HG03575 (cell line): Measurements from ENCODE around the gene ERMP1.
"Not testable (repeated sequence)": the region's sequence is repeated elsewhere in the genome, so short reads cannot be mapped to it uniquely, and the experiment has no call there.

Experiments
- ATAC-seq: cut with Tn5 transposase; IDR thresholded peaks from one replicate; pipeline ENCODE4 v1.9.1; 2021; ENCODE audit not compliant: unreplicated experiment, insufficient number of reproducible peaks, low FRiP score; ENCODE audit errors: extremely low read depth

ERMP1 gene

GRCh38 chr9:5789489-5789888 is 43.4 kb downstream of the ERMP1 start:
- ATAC-seq, result no peak

- ATAC-seq, result no peak
These were observed 45.1 kb downstream of the ERMP1 start for GRCh38 chr9:5787759-5788302.

- no peak for ATAC-seq
These were observed 45.7 kb downstream of the ERMP1 start for GRCh38 chr9:5787220-5787619.

- ATAC-seq, result no peak
These were observed 46.4 kb downstream of the ERMP1 start for GRCh38 chr9:5786370-5787127.

GRCh38 chr9:5784526-5785315 is 48.2 kb downstream of the ERMP1 start:
- no peak for ATAC-seq

- ATAC-seq, result no peak
These were observed 48.9 kb downstream of the ERMP1 start for GRCh38 chr9:5783982-5784381.

- ATAC-seq, result not testable (repeated sequence)
These were observed 49.5 kb downstream of the ERMP1 start for GRCh38 chr9:5783420-5783819.

GRCh38 chr9:5779705-5780218 is 53.2 kb downstream of the ERMP1 start:
- ATAC-seq, result not testable (repeated sequence)

GRCh38 chr9:5778805-5779204 is 54.1 kb downstream of the ERMP1 start:
- no peak for ATAC-seq

- no peak for ATAC-seq
These were observed 59.5 kb downstream of the ERMP1 start for GRCh38 chr9:5773324-5773999.

- no peak for ATAC-seq
These were observed 64.7 kb downstream of the ERMP1 start for GRCh38 chr9:5767968-5768932.

GRCh38 chr9:5764130-5764868 is 68.6 kb downstream of the ERMP1 start:
- no peak for ATAC-seq

GRCh38 chr9:5762421-5762820 is 70.5 kb downstream of the ERMP1 start:
- ATAC-seq, result no peak

- no peak for ATAC-seq
These were observed 72.6 kb downstream of the ERMP1 start for GRCh38 chr9:5760338-5760737.

- ATAC-seq, result no peak
These were observed 76.3 kb downstream of the ERMP1 start for GRCh38 chr9:5756633-5757032.

- no peak for ATAC-seq
These were observed 82.3 kb downstream of the ERMP1 start for GRCh38 chr9:5750569-5750968.

- no peak for ATAC-seq
These were observed 83.6 kb downstream of the ERMP1 start for GRCh38 chr9:5749306-5749705.

- ATAC-seq, result no peak
These were observed 84.5 kb downstream of the ERMP1 start for GRCh38 chr9:5748438-5748837.
